ENCODE measurements around the gene NHS.

Gene NHS

GRCh38 chrX:17778997-17779396 lies 404.0 kb downstream of the NHS start:
- no peak for DNase-seq (ENCODE audit: low read depth in 2 of 2)

- DNase-seq (ENCODE audit: low read depth in 2 of 2), result no peak
Observed at GRCh38 chrX:17779434-17779833, 404.4 kb downstream of the NHS start.
